Left hindlimb (tissue), 1 donor: ENCODE results near the gene MUC4.
"Not testable (repeated sequence)": the region's sequence is repeated elsewhere in the genome, so short reads cannot be mapped to it uniquely, and the experiment has no call there.

Experiments used
- DNase-seq: peaks from one replicate; pipeline ENCODE4 v3.0.0-alpha.2; 2018

The MUC4 gene

GRCh38 chr3:195714380-195715011 lies 97.2 kb downstream of the MUC4 start:
- no peak for DNase-seq

GRCh38 chr3:195713150-195713549 lies 98.6 kb downstream of the MUC4 start:
- not testable (repeated sequence) for DNase-seq

- not testable (repeated sequence) for DNase-seq
Measured at GRCh38 chr3:195712535-195712910, 99.2 kb downstream of the MUC4 start.

GRCh38 chr3:195711813-195712534 lies 99.8 kb downstream of the MUC4 start:
- no peak for DNase-seq

- not testable (repeated sequence) for DNase-seq
Measured at GRCh38 chr3:195711091-195711812, 100.5 kb downstream of the MUC4 start.

- DNase-seq: not testable (repeated sequence)
Measured at GRCh38 chr3:195710126-195710905, 101.4 kb downstream of the MUC4 start.

GRCh38 chr3:195709676-195710085 lies 102.0 kb downstream of the MUC4 start:
- DNase-seq: no peak

- DNase-seq: no peak
Measured at GRCh38 chr3:195708626-195709481, 102.9 kb downstream of the MUC4 start.

- no peak for DNase-seq
Measured at GRCh38 chr3:195708061-195708460, 103.7 kb downstream of the MUC4 start.

- DNase-seq: no peak
Measured at GRCh38 chr3:195705081-195705991, 106.4 kb downstream of the MUC4 start.

- no peak for DNase-seq
Measured at GRCh38 chr3:195704433-195704999, 107.2 kb downstream of the MUC4 start.

GRCh38 chr3:195703776-195704175 lies 108.0 kb downstream of the MUC4 start:
- DNase-seq: no peak

GRCh38 chr3:195701042-195701915 lies 110.5 kb downstream of the MUC4 start:
- no peak for DNase-seq

GRCh38 chr3:195700319-195700718 lies 111.4 kb downstream of the MUC4 start:
- no peak for DNase-seq

GRCh38 chr3:195699860-195700259 lies 111.9 kb downstream of the MUC4 start:
- no peak for DNase-seq

- no peak for DNase-seq
Measured at GRCh38 chr3:195699388-195699771, 112.3 kb downstream of the MUC4 start.

GRCh38 chr3:195698647-195699387 lies 112.9 kb downstream of the MUC4 start:
- DNase-seq: no peak

GRCh38 chr3:195698325-195698646 lies 113.4 kb downstream of the MUC4 start:
- DNase-seq: no peak
